Omental fat pad (tissue), 4 donors: ENCODE measurements around the gene MYH9. TPM values are rescaled to one million over a fixed set of nuclear protein-coding genes. Genes with fewer than 3 reads are reported as not detected.

Experiments used
- ATAC-seq: fragments of 150-250 bp; one replicate; pipeline ENCODE4 v1.9.1; 2016; ENCODE audit warnings: mild to moderate bottlenecking, moderate library complexity; ENCODE audit not compliant: low FRiP score
- DNase-seq: peaks from one replicate; pipeline ENCODE4 v3.0.0-alpha.2; 2019; ENCODE audit warnings: low spot score
- total RNA-seq, 4 donors: library from RNA; depleted of rRNA; stranded (reverse); fragments of >200 nt; gene quantifications; one replicate each; pipeline ENCODE4 v1.1.0, GENCODE V29; 2016
- TF ChIP-seq, protein P1 (sequence below), 3 donors: fragments of 450-650 bp; IDR thresholded peaks; one replicate each; pipeline ENCODE4 v1.5.1; 2016 to 2017; ENCODE audit warnings: antibody characterized with exemption in 3 of 3, mild to moderate bottlenecking in 3 of 3, moderate library complexity in 2 of 3

The MYH9 gene
- total RNA-seq, 4 donors from 2014 or later, result 225 to 463 (median 370) TPM

DNA sequence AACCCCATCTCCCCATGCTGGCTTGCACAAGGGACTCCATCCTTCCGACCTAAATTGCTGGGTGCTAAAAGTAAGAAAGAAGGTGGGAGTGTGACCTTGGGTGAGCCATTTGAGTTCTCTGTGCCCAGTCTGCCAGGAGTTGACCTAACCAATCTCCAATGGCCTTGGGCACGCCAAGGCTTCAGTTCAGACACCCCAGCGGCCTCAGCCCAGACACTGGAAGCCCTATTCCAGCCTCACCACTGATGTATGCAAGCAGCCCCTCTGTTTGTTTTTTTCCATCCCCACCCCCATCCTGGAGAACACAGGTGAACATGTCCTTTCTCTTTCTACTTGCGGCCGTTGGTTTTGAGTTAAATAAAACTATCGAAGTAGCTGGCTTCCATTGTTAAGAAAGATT, 31.9 kb downstream of the MYH9 start:
- TF ChIP-seq, protein P1, sequence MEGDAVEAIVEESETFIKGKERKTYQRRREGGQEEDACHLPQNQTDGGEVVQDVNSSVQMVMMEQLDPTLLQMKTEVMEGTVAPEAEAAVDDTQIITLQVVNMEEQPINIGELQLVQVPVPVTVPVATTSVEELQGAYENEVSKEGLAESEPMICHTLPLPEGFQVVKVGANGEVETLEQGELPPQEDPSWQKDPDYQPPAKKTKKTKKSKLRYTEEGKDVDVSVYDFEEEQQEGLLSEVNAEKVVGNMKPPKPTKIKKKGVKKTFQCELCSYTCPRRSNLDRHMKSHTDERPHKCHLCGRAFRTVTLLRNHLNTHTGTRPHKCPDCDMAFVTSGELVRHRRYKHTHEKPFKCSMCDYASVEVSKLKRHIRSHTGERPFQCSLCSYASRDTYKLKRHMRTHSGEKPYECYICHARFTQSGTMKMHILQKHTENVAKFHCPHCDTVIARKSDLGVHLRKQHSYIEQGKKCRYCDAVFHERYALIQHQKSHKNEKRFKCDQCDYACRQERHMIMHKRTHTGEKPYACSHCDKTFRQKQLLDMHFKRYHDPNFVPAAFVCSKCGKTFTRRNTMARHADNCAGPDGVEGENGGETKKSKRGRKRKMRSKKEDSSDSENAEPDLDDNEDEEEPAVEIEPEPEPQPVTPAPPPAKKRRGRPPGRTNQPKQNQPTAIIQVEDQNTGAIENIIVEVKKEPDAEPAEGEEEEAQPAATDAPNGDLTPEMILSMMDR (IDR thresholded peaks at IDR 0.05), result no peak
- no peak for ATAC-seq
- DNase-seq, result no peak

DNA sequence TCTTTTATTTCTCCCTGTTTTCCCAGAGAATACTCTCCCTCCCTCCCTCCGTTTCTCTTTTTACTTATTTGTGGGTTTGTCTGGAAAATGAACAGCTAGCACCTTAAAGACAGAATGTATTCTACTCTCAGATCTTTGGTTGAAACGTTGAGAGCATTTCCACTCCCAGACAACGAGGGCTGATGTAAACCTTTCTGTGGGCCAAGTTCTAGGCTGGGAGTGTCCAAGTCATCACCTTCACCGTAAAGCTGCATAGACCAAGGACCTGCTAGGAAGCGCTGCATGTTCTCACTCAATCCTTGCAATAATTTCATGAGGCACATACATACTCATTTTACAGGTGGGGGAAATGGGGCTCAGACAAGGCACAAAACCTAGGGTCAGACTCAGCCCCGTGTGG, 32.4 kb downstream of the MYH9 start:
- no peak for ATAC-seq

DNA sequence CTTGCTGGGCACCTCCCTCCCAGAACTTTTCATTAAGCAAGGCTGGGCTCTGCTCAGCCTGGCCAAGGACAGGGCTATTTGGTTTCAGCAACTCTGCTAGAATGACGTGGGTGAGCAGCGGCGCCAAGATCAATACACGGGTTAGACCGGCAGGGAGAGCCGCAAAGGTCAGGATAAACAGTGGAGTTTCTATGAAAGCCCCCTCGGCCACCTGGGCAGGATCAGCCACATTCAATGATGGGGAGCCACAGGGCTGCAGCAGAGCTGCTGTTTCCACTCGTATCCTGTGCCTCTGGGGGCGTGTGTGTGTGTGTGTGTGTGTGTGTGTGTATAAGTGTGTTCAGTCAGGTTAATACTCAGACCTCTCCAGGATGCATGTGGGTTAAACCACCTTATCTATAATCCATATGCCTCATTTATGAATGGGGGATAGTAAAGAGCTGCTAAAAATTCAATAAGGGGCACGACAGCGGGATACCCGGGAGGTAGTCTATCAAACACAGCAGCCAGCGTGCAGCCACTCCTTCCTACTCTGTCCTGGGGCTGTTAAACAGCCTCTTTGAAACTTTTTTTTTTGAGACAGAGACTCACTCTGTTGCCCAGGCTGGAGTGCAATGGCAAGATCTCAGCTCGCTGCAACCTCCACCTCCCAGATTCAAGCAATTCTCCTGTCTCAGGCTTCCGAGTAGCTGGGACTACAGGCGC, 34.8 kb downstream of the MYH9 start:
- DNase-seq (no peak), ATAC-seq (no peak)
- TF ChIP-seq, protein P1 (IDR thresholded peaks at IDR 0.05), result no peak

More for the DNA sequence above, 32.4 kb downstream of the MYH9 start:
- no peak for DNase-seq
- TF ChIP-seq, protein P1 (IDR thresholded peaks at IDR 0.05), result no peak

DNA sequence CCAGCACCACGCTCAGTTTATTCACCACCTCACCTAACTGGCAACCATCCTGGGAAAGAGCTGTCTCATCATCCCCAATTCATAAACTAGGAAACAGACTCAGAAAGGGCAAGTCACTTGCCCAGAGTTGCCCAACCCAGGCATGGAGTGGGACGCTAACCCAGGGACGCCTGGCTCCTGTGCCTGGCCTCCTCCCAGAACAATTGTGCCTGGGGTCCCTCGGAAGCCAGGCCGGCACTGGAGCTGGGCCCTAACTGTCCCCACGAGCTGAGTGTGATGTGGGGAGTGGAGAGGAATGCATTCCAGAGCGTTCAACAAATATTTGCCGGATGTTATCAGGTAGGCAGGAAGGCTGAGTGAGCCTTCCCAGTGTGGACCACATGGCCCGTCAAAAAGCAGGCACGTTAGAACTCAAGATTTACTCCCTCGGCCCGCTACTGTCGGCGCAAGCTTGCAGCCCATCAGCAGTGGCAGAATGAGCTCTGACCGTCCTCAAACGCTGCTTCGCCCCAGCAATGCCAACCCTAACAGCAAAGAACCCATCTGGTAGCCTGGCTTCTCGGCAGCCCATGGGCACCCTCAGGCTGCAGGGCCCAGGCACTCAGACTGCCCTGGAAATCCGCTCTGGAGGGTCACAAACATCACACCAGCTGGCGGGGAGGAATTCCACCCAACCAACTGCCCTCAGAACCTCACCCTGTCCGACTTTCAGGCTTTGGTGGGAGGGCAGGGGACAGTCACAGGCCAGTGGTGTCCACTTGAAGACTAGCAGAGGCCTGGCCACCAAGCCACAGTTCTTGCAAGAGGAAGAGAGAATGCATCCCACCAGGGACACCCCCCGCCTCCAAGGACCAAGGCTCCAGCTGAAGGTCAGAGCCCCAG, 35.6 kb downstream of the MYH9 start:
- TF ChIP-seq, protein P1 (IDR thresholded peaks at IDR 0.05), result no peak
- DNase-seq (no peak), ATAC-seq (peak; percentile 46)

DNA sequence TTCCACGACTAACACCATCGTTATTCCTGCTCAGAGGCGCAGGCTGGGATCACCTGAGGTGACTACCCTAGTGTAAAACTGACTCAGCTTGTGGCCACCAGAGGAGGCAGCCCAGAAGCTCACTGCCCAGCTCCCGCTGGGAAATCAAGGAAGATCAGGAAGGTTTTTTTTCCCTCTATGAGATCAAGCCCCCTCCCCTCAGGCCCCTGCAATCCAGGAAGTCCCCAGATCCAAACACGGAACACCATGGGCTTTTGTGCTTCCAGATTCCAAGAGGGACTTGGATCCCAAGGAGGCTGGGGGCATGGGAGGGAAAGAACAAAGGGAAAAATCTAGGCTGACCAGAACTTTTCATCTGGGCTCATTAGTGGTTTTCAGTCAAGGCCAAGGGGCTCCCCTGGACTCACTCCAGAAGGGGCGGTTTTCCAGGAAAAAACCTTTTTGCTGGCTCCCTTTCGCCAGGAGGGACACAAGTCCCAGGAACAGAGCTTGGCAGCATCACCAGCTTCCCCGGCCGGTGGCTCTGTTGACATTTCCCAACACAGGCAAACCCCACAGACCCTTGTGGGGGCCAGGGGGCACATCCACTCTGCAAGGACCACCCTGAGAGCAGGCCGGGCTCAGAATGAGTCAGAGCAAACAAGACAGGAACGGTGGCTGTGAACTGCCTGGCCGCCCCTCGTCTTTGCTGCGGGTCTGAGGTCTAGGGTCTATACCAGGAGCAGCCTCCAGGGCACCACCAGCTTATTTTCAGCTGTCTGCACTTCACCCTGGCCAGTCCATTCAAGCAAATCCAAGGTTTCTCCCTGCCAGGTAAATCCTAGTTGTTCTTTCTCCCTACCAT, 36.8 kb downstream of the MYH9 start:
- DNase-seq, result no peak
- peak; percentile 4 for ATAC-seq
- TF ChIP-seq, protein P1 (IDR thresholded peaks at IDR 0.05), result no peak

DNA sequence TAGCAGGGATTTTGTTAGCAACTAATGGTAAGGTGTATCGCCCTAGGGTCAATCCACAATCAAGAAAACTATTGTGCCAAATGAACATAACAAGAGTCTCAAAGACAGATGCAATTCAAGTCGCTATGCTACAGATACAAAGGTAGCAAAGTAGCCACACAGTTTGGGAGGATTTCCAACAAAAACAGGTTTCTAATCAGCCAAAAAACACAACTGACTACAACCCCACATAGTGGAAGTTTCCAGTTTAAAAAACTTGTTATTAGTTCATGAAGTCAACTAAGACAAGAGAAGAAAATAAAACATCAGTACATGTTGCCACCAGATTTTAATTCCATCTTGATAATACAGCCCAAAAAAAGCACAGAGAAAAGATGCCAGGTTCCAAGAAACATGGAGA, 38.0 kb downstream of the MYH9 start:
- DNase-seq (no peak), ATAC-seq (no peak)
- TF ChIP-seq, protein P1 (IDR thresholded peaks at IDR 0.05), result no peak
